WTC11 (cell line): Measurements from ENCODE around the gene CDC25B. TPM values are rescaled to one million over a fixed set of nuclear protein-coding genes. Genes with fewer than 3 reads are reported as not detected.

Source experiments
- ATAC-seq: fragments of 200-7000 bp; cut with Tn5 transposase; 2 replicates; pipeline ENCODE4 v1.10.0; 2021; ENCODE audit warnings: mild to moderate bottlenecking, moderate library complexity
- CTCF ChIA-PET: fragments of 300-600 bp; sonication (Branson Sonifier 250); formaldehyde crosslinking; loops from one replicate; lab custom pipeline; 2021; ENCODE audit warnings: antibody characterized with exemption; lab: Charles Lee
- POLR2A ChIA-PET: fragments of 350-600 bp; sonication (Branson Sonifier 250); formaldehyde crosslinking; loops from one replicate; lab custom pipeline; 2021; ENCODE audit warnings: antibody characterized with exemption; lab: Charles Lee
- DNase-seq: peaks from one replicate; pipeline ENCODE4 v3.0.0; 2021; ENCODE audit warnings: low spot score
- H3K27ac Mint-ChIP-seq: 2 replicates; pipeline ENCODE4 v1.8.0; 2021; ENCODE audit warnings: mixed read lengths
- H3K27me3 Mint-ChIP-seq: 2 replicates; pipeline ENCODE4 v1.8.0; 2021; ENCODE audit warnings: low read depth, mild to moderate bottlenecking, moderate library complexity, mixed read lengths
- H3K36me3 Mint-ChIP-seq: 2 replicates; pipeline ENCODE4 v1.8.0; 2021; ENCODE audit warnings: mixed read lengths
- H3K4me1 Mint-ChIP-seq: 2 replicates; pipeline ENCODE4 v1.8.0; 2022; ENCODE audit warnings: mixed read lengths
- H3K4me3 Mint-ChIP-seq: 2 replicates; pipeline ENCODE4 v1.8.0; 2021; ENCODE audit warnings: mild to moderate bottlenecking, moderate library complexity, mixed read lengths
- H3K9me3 Mint-ChIP-seq: 2 replicates; pipeline ENCODE4 v1.8.0; 2021; ENCODE audit warnings: mixed read lengths
- ARID4B ChIP-seq: sonication (generic); formaldehyde crosslinking; IDR thresholded peaks from 2 replicates; pipeline ENCODE4 v1.8.0; 2023; ENCODE audit warnings: missing genetic modification reagents, mild to moderate bottlenecking, borderline replicate concordance
- ATF1 ChIP-seq: sonication (generic); formaldehyde crosslinking; IDR thresholded peaks from 2 replicates; pipeline ENCODE4 v1.8.1; 2023; ENCODE audit warnings: mild to moderate bottlenecking, moderate library complexity, missing genetic modification reagents
- CBFB ChIP-seq: sonication (generic); formaldehyde crosslinking; IDR thresholded peaks from 2 replicates; pipeline ENCODE4 v1.8.1; 2022; ENCODE audit warnings: mild to moderate bottlenecking, low read depth, missing genetic modification reagents
- CREM ChIP-seq: sonication (generic); formaldehyde crosslinking; IDR thresholded peaks from 2 replicates; pipeline ENCODE4 v1.8.1; 2022; ENCODE audit warnings: mild to moderate bottlenecking, missing genetic modification reagents, moderate library complexity
- EMX1 ChIP-seq: fragments of 250-450 bp; sonication (Bioruptor Pico); IDR thresholded peaks from 2 replicates; pipeline ENCODE4 v1.8.0; 2021; ENCODE audit warnings: mild to moderate bottlenecking
- ETV6 ChIP-seq: sonication (generic); formaldehyde crosslinking; IDR thresholded peaks from 2 replicates; pipeline ENCODE4 v1.8.1; 2022; ENCODE audit warnings: mild to moderate bottlenecking, missing genetic modification reagents
- FOXP1 ChIP-seq: sonication (generic); formaldehyde crosslinking; IDR thresholded peaks from 2 replicates; pipeline ENCODE4 v1.8.0; 2022; ENCODE audit warnings: missing genetic modification reagents, mild to moderate bottlenecking, moderate library complexity, borderline replicate concordance
- GABPB1 ChIP-seq: sonication (generic); formaldehyde crosslinking; IDR thresholded peaks from 2 replicates; pipeline ENCODE4 v1.8.1; 2023; ENCODE audit warnings: mild to moderate bottlenecking, missing genetic modification reagents
- GTF2I ChIP-seq: fragments of 250-450 bp; sonication (Bioruptor Pico); conservative IDR thresholded peaks from 2 replicates; pipeline ENCODE4 v1.4.0; 2021; ENCODE audit warnings: mild to moderate bottlenecking
- HMGXB4 ChIP-seq: sonication (generic); formaldehyde crosslinking; IDR thresholded peaks from 2 replicates; pipeline ENCODE4 v1.8.1; 2023; ENCODE audit warnings: mild to moderate bottlenecking, moderate library complexity, missing genetic modification reagents
- IRF1 ChIP-seq: sonication (generic); formaldehyde crosslinking; IDR thresholded peaks from 2 replicates; pipeline ENCODE4 v1.8.0; 2023; ENCODE audit warnings: missing genetic modification reagents
- JAZF1 ChIP-seq: fragments of 250-450 bp; sonication (Bioruptor Pico); IDR thresholded peaks from 2 replicates; pipeline ENCODE4 v1.9.0; 2021; ENCODE audit warnings: moderate library complexity, mild to moderate bottlenecking, inconsistent platforms
- JUN ChIP-seq: sonication (generic); formaldehyde crosslinking; IDR thresholded peaks from 2 replicates; pipeline ENCODE4 v1.8.0; 2023; ENCODE audit warnings: mild to moderate bottlenecking, missing genetic modification reagents
- MYBL2 ChIP-seq: sonication (generic); formaldehyde crosslinking; IDR thresholded peaks from 2 replicates; pipeline ENCODE4 v1.8.1; 2023; ENCODE audit warnings: mild to moderate bottlenecking, moderate library complexity, missing genetic modification reagents
- NR2C2 ChIP-seq: sonication (generic); formaldehyde crosslinking; IDR thresholded peaks from 2 replicates; pipeline ENCODE4 v1.8.0; 2022; ENCODE audit warnings: mild to moderate bottlenecking, missing genetic modification reagents
- PREB ChIP-seq: sonication (generic); formaldehyde crosslinking; IDR thresholded peaks from 2 replicates; pipeline ENCODE4 v1.8.1; 2022; ENCODE audit warnings: mild to moderate bottlenecking, missing genetic modification reagents, moderate library complexity, borderline replicate concordance
- SOX15 ChIP-seq: fragments of 250-450 bp; sonication (Bioruptor Pico); IDR thresholded peaks from 2 replicates; pipeline ENCODE4 v1.9.0; 2021; ENCODE audit warnings: mild to moderate bottlenecking
- SP1 ChIP-seq: sonication (generic); formaldehyde crosslinking; conservative IDR thresholded peaks from 2 replicates; pipeline ENCODE4 v1.8.1; 2022; ENCODE audit warnings: missing genetic modification reagents
- USF2 ChIP-seq: sonication (generic); formaldehyde crosslinking; IDR thresholded peaks from 2 replicates; pipeline ENCODE4 v1.8.1; 2023; ENCODE audit warnings: mild to moderate bottlenecking, missing genetic modification reagents, moderate library complexity
- ZNF263 ChIP-seq: sonication (generic); formaldehyde crosslinking; IDR thresholded peaks from 2 replicates; pipeline ENCODE4 v1.8.1; 2022; ENCODE audit warnings: low read depth, mild to moderate bottlenecking, moderate library complexity, missing genetic modification reagents
- ZNF317 ChIP-seq: sonication (generic); formaldehyde crosslinking; IDR thresholded peaks from 2 replicates; pipeline ENCODE4 v1.8.1; 2023; ENCODE audit warnings: low read depth, mild to moderate bottlenecking, moderate library complexity, missing genetic modification reagents, borderline replicate concordance
- total RNA-seq: library from RNA; stranded (reverse); gene quantifications from 3 replicates; pipeline ENCODE4 v1.2.3, GENCODE V29; 2021
- TF ChIP-seq, protein P1 (sequence below): sonication (generic); formaldehyde crosslinking; IDR thresholded peaks from 2 replicates; pipeline ENCODE4 v1.8.1; 2022; ENCODE audit warnings: low read depth, mild to moderate bottlenecking, moderate library complexity, missing genetic modification reagents, borderline replicate concordance

The CDC25B gene
- total RNA-seq, 1 experiment from 2014 or later = 37.4 TPM

DNA sequence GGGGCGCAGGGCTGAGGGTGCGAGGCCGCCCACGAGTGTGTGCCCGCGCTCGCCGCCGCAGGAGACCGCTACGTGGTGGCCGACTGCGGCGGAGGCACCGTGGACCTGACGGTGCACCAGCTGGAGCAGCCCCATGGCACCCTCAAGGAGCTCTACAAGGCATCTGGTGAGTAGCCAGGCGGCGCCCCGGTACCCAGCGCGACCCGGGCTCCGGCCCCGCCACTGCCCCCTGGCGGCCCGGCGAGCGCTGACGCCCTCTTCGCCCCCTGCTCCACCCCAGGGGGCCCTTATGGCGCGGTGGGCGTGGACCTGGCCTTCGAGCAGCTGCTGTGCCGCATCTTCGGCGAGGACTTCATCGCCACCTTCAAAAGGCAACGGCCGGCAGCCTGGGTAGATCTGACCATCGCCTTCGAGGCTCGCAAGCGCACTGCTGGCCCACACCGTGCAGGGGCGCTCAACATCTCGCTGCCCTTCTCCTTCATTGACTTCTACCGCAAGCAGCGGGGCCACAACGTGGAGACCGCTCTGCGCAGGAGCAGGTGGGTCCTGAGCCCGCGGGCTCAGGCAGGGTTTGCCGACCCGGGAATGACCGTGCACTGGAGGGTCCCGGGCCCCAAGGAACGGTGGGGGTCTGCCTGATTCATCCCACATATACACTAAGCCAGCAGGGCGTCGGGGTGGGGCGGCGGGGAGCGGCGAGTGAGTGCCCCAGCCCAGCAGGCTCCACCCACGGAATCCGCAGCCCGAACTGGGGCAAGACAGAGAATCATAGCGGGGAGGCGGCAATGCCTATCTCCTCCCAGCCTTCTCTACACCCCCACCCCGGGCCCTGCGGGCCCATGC, 46.2 kb upstream of the CDC25B start (continued):
- peak; percentile 99 for TF ChIP-seq HMGXB4 (CRISPR knock-in tag)
- no peak for TF ChIP-seq PREB (CRISPR knock-in tag)
- 0 out of 2 replicates have a peak, but pooled peaks have one; percentile 12 for TF ChIP-seq USF2 (CRISPR knock-in tag)
- TF ChIP-seq FOXP1 (CRISPR knock-in tag) = peak; percentile 56; the same call in 1 of the 2 replicates
- peak; percentile 71 for TF ChIP-seq SP1
- TF ChIP-seq SOX15 (CRISPR knock-in tag) = no peak
- 0 out of 2 replicates have a peak, but pooled peaks have one; percentile 28 for TF ChIP-seq IRF1 (CRISPR knock-in tag)
- TF ChIP-seq NR2C2 (CRISPR knock-in tag) = no peak
- 0 out of 2 replicates have a peak, but pooled peaks have one; percentile 57 for TF ChIP-seq CREM (CRISPR knock-in tag)
- TF ChIP-seq JAZF1 (CRISPR knock-in tag) = no peak
- peak; percentile 71; the same call in 1 of the 2 replicates for TF ChIP-seq ARID4B (CRISPR knock-in tag)
- TF ChIP-seq GABPB1 = no peak
- no peak for TF ChIP-seq JUN
- TF ChIP-seq, all 79 proteins: peak for 18

DNA sequence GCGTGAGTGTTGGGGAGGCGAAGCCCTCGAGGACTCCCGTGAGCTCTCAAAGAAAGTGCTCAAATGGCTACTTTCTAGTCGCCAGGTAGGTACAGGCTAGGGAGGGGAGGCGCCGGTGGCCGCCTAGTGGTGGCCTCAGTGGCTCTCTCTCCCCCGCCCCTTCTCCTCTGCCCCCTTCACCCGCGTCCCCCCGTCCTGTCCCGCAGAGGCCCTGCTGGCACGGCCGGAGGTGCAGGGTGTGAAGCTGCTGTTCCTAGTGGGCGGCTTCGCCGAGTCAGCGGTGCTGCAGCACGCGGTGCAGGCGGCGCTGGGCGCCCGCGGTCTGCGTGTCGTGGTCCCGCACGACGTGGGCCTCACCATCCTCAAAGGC, 44.8 kb upstream of the CDC25B start:
- Mint-ChIP-seq H3K27ac (no peak overlapping the region), H3K27me3 (peaks cover 43% of the 10 kb centered on the region), H3K9me3 (no peaks in the 10 kb centered on the region), H3K4me1 (peaks cover 6% of the 10 kb centered on the region), H3K4me3 (peak overlapping the region; percentile 31; the same call in 1 of the 2 replicates), H3K36me3 (peaks cover 5% of the 10 kb centered on the region; the same call in 1 of the 2 replicates)
- ATAC-seq = no peak
- ChIA-PET CTCF (interaction anchor here (0.7 to 8.7 kb wide), 23 partner anchors 8 to 188 kb away, joined by 3 to 195 read pairs (median 14); partner anchors contain the start of genes ADISSP, AP5S1, HSPA12B and SIGLEC1), POLR2A (no interaction called here)
- DNase-seq = no peak
- TF ChIP-seq CBFB (CRISPR knock-in tag) (no peak), MYBL2 (CRISPR knock-in tag) (no peak), ZNF263 (CRISPR knock-in tag) (no peak), HMGXB4 (CRISPR knock-in tag) (no peak), USF2 (CRISPR knock-in tag) (no peak), ZNF317 (CRISPR knock-in tag) (no peak), ETV6 (no peak), GTF2I (no peak), ATF1 (CRISPR knock-in tag) (no peak), EMX1 (CRISPR knock-in tag) (no peak)
- TF ChIP-seq, protein P1, sequence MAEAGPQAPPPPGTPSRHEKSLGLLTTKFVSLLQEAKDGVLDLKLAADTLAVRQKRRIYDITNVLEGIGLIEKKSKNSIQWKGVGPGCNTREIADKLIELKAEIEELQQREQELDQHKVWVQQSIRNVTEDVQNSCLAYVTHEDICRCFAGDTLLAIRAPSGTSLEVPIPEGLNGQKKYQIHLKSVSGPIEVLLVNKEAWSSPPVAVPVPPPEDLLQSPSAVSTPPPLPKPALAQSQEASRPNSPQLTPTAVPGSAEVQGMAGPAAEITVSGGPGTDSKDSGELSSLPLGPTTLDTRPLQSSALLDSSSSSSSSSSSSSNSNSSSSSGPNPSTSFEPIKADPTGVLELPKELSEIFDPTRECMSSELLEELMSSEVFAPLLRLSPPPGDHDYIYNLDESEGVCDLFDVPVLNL (CRISPR knock-in tag) = no peak
